ENCODE results near the gene METTL22. TPM values are rescaled to one million over a fixed set of nuclear protein-coding genes. Genes with fewer than 3 reads are reported as not detected.

The METTL22 gene
- total RNA-seq, 1 experiment from 2014 or later: 36.7 TPM

- peaks cover 11% of the 10 kb centered on the region for H3K4me1 Mint-ChIP-seq (ENCODE audit: insufficient read depth, unreplicated experiment)
- CTCF ChIA-PET: interaction anchor here (0.5 to 2.0 kb wide), 2 partner anchors 29 to 36 kb away, joined by 5 to 6 read pairs; partner anchors contain the start of gene TMEM114
- no peak for DNase-seq (ENCODE audit: unreplicated experiment)
- TF ChIP-seq CTCF (IDR thresholded peaks at IDR 0.05; ENCODE audit: unreplicated experiment): no peak
- H3K27me3 Mint-ChIP-seq (ENCODE audit: insufficient read depth, unreplicated experiment): no peaks in the 10 kb centered on the region
- H3K9me3 Mint-ChIP-seq (ENCODE audit: unreplicated experiment): no peaks in the 10 kb centered on the region
- peaks cover 5% of the 10 kb centered on the region for H3K36me3 Mint-ChIP-seq (ENCODE audit: insufficient read depth, unreplicated experiment)
- H3K4me3 Mint-ChIP-seq (ENCODE audit: unreplicated experiment): no peak overlapping the region
- intact Hi-C loops (cut with micrococcal nuclease): loop anchor here (5.0 kb wide), 1 partner anchor 53 kb away; no protein-coding TSS in a partner anchor
- no TSS peak for BruUV-seq (replicated peaks)
- POLR2A ChIA-PET: interaction anchor here (1.3 kb wide), 1 partner anchor 25 kb away, joined by 6 read pairs; no protein-coding TSS in a partner anchor
- no peak overlapping the region for H3K27ac Mint-ChIP-seq (ENCODE audit: low read depth, unreplicated experiment)
These were observed 1.7 kb upstream of the METTL22 start for GRCh38 chr16:8619671-8620370.

DNA sequence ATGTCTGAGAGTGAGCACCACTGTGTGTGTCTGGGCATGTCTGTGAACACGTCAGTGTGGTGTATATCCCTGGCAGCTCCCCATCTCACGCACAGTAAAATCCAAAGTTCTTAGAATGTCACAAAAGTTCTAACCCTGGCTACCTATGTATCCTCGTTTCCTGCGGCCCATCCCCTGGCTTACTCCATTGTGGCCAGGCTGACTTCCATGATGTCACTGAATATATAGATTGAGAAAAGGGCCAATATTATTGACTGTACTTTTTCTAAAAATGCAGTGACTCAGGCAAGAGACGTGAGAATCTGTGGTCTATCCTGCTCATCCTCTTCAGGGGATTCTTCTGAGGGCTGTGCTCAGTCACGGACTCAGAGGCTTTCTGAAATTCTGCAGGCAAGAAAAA, 963 bp upstream of the METTL22 start:
- Mint-ChIP-seq H3K27ac (ENCODE audit: low read depth, unreplicated experiment) (no peak overlapping the region), H3K9me3 (ENCODE audit: unreplicated experiment) (no peaks in the 10 kb centered on the region), H3K4me3 (ENCODE audit: unreplicated experiment) (peak overlapping the region; percentile 84), H3K27me3 (ENCODE audit: insufficient read depth, unreplicated experiment) (no peaks in the 10 kb centered on the region), H3K4me1 (ENCODE audit: insufficient read depth, unreplicated experiment) (peaks cover 11% of the 10 kb centered on the region), H3K36me3 (ENCODE audit: insufficient read depth, unreplicated experiment) (peaks cover 7% of the 10 kb centered on the region)
- ChIA-PET POLR2A (interaction anchor here (1.1 to 1.3 kb wide), 2 partner anchors 26 to 48 kb away, joined by 6 read pairs; no protein-coding TSS in a partner anchor), CTCF (interaction anchor here (0.7 to 3.3 kb wide), 3 partner anchors 51 to 93 kb away, joined by 3 to 19 read pairs (median 5); no protein-coding TSS in a partner anchor)
- DNase-seq (ENCODE audit: unreplicated experiment): no peak
- intact Hi-C loops (cut with micrococcal nuclease): loop anchor here (5.0 kb wide), 1 partner anchor 53 kb away; no protein-coding TSS in a partner anchor
- BruUV-seq (replicated peaks): no TSS peak
- no peak for TF ChIP-seq CTCF (IDR thresholded peaks at IDR 0.05; ENCODE audit: unreplicated experiment)

GRCh38 chr16:8621222-8621571, 301 bp upstream of the METTL22 start:
- TF ChIP-seq CTCF (IDR thresholded peaks at IDR 0.05; ENCODE audit: unreplicated experiment): no peak
- Mint-ChIP-seq H3K36me3 (ENCODE audit: insufficient read depth, unreplicated experiment) (peaks cover 14% of the 10 kb centered on the region), H3K9me3 (ENCODE audit: unreplicated experiment) (no peaks in the 10 kb centered on the region), H3K4me1 (ENCODE audit: insufficient read depth, unreplicated experiment) (peaks cover 11% of the 10 kb centered on the region), H3K27ac (ENCODE audit: low read depth, unreplicated experiment) (peak overlapping the region; percentile 92), H3K4me3 (ENCODE audit: unreplicated experiment) (peak overlapping the region; percentile 84), H3K27me3 (ENCODE audit: insufficient read depth, unreplicated experiment) (no peaks in the 10 kb centered on the region)
- POLR2A ChIA-PET: interaction anchor here (0.8 to 2.0 kb wide), 6 partner anchors 9 to 247 kb away, joined by 3 to 7 read pairs (median 6); partner anchors contain the start of gene CARHSP1
- BruUV-seq (replicated peaks): no TSS peak
- DNase-seq (ENCODE audit: unreplicated experiment): no peak
- intact Hi-C loops (cut with micrococcal nuclease): loop anchor here (5.0 kb wide), 1 partner anchor 54 kb away; no protein-coding TSS in a partner anchor
- CTCF ChIA-PET: interaction anchor here (0.7 to 3.3 kb wide), 6 partner anchors 35 to 93 kb away, joined by 3 to 19 read pairs (median 6); no protein-coding TSS in a partner anchor

DNA sequence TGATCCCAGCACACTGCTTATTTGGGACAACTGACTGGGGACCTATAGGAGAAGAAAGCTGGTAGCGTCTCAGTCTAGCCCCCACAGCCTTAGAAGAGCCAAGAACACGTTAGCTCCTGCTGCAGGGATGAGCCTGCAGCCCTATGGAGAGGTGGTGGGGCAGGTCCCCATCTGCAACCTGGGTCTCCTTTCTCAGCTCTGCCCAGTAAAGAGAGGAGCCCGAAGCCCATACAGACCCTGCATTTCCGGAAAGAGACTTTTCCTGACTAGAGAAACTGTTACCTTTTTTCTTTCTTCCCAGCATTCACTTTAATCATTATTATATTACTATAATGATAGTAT, 788 bp downstream of the METTL22 start:
- peaks cover 24% of the 10 kb centered on the region for H3K36me3 Mint-ChIP-seq (ENCODE audit: insufficient read depth, unreplicated experiment)
- TF ChIP-seq CTCF (IDR thresholded peaks at IDR 0.05; ENCODE audit: unreplicated experiment): no peak
- no peak for DNase-seq (ENCODE audit: unreplicated experiment)
- ChIA-PET CTCF (interaction anchor here (0.5 to 3.3 kb wide), 10 partner anchors 16 to 387 kb away, joined by 3 to 19 read pairs (median 3); no protein-coding TSS in a partner anchor), POLR2A (interaction anchor here (0.5 to 2.0 kb wide), 6 partner anchors 8 to 345 kb away, joined by 3 to 7 read pairs (median 5); partner anchors contain the start of gene CARHSP1)
- intact Hi-C loops (cut with micrococcal nuclease): loop anchor here (5.0 kb wide), 1 partner anchor 55 kb away; no protein-coding TSS in a partner anchor
- H3K4me3 Mint-ChIP-seq (ENCODE audit: unreplicated experiment): peak overlapping the region; percentile 84
- no peaks in the 10 kb centered on the region for H3K27me3 Mint-ChIP-seq (ENCODE audit: insufficient read depth, unreplicated experiment)
- H3K9me3 Mint-ChIP-seq (ENCODE audit: unreplicated experiment): no peaks in the 10 kb centered on the region
- peaks cover 16% of the 10 kb centered on the region for H3K4me1 Mint-ChIP-seq (ENCODE audit: insufficient read depth, unreplicated experiment)
- BruUV-seq (replicated peaks): no TSS peak
- peak overlapping the region; percentile 92 for H3K27ac Mint-ChIP-seq (ENCODE audit: low read depth, unreplicated experiment)
